ENCODE data around the gene XIST. TPM values are rescaled to one million over a fixed set of nuclear protein-coding genes. Genes with fewer than 3 reads are reported as not detected.

XIST gene
- total and polyA plus RNA-seq, 9 of the 15 experiments (the other 6 are each of a cell fraction or from before 2014, with no cell fraction given) = 22.4 to 160 (median 55.5) TPM

DNA sequence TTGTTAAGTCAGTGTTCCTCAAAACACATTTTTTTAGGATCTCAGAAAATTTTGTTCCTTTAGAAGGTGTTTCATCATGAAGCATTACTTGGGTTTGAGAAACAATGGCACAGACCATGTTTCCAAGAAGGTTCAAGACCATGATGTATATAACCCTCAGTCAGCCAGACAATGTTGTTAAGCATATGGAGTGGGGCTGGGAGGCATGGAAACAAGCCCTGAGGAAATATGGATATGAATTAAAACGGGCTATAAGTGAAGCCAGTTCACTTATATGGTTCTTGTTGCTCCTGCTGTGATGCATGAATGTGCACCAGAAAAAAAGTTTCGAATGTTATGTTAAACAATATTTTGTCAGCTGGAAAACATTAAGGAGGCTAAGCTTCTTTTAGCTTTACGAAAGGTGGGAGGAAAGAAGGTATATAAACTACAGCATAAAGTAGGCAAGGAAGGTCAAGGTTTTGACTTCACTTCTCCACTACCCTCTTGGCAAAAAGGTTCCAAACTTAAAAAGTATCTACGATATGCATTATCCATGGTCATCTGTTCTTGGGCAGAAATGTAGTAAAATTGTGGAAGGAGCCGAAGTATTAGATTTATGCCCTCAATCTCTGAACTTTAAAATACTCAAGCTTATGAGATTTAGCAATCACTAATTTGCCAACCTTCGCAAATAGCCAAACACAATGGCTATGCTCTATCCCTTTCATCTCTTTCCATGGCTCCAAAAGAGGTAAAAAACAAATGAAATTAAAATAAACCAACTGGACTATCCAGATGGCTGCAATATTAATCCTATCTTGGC is 12.2 kb downstream of the XIST start (continued):
- TF ChIP-seq ZNF316 (IDR thresholded peaks at IDR 0.05) (no peak), TARDBP (IDR thresholded peaks at IDR 0.05) (no peak)

DNA sequence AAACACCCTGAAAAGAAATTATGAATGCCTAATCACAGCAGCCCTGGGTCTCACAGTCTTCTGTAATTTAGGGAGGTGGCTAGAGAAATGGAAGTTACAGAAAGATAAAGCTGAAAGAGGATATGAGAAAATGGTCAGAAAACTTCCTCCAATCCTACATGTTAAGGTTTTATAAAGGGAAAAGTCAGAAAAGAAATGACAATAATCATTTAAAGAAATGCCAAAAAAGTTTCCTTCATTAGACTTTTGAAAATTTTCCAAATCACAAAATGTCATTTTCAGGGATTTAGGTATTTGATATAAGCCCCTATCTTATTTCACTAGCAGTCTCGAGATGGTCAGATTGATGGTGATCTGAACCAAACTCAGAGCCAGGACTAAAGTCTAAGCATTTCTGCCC is 13.4 kb downstream of the XIST start:
- no peak for FAIRE-seq
- peaks cover 32% of the 10 kb centered on the region; the same call in 1 of the 2 replicates for H4K20me1 ChIP-seq (replicated peaks; ENCODE audit: control insufficient read depth, insufficient read depth, low read length)
- ChIA-PET POLR2A (no interaction called here), CTCF (ENCODE audit: low intra/inter-chr PET ratio) (no interaction called here)
- DNase-seq (ENCODE audit: extremely low read depth in 1 of 4, low spot score in 3 of 4) = no peak
- intact Hi-C loops (cut with micrococcal nuclease) = no loop called here
- H3K4me1 ChIP-seq (replicated peaks in 1 of 2; ENCODE audit: control insufficient read depth in 2 of 2, insufficient read depth in 2 of 2, low read length in 2 of 2) = no peaks in the 10 kb centered on the region; a peak in 1 of 5 replicates
- H3K36me3 ChIP-seq (ENCODE audit: control insufficient read depth, insufficient read depth, low read length) = peaks cover 36% of the 10 kb centered on the region; the same call in 2 of the 3 replicates
- no peaks in the 10 kb centered on the region for H3K9me1 ChIP-seq (ENCODE audit: control insufficient read depth, insufficient read depth, low read length)
- 47% methylated on average over 1 of the region's 1 CpG for WGBS (ENCODE audit: insufficient coverage, low coverage, missing lambda C conversion rate)
- no peak for TF ChIP-seq RUNX1 (IDR thresholded peaks at IDR 0.05; ENCODE audit: low read depth)
- no peak overlapping the region for H2AFZ ChIP-seq (ENCODE audit: low read depth, low read length)
- in situ Hi-C loops (cut with MboI) = no loop called here
- BruUV-seq (replicated peaks) = no TSS peak
- peaks cover 96% of the 10 kb centered on the region for H3K79me2 ChIP-seq (ENCODE audit: control insufficient read depth, insufficient read depth, low read length)
- no peaks in the 10 kb centered on the region for H3K27me3 ChIP-seq (ENCODE audit: control insufficient read depth in 2 of 2, insufficient read depth in 2 of 2, low read length in 2 of 2)
- no peak overlapping the region for H3K4me2 ChIP-seq (ENCODE audit: insufficient read depth, low read length)
- no peak overlapping the region for H3K9ac ChIP-seq (ENCODE audit: insufficient read depth in 1 of 2, low read depth in 2 of 2, low read length in 2 of 2)
- H3K27ac ChIP-seq (ENCODE audit: extremely low read depth, low read depth, low read length) = no peak overlapping the region
- no peaks in the 10 kb centered on the region for H3K9me3 ChIP-seq (replicated peaks; ENCODE audit: control insufficient read depth, insufficient read depth, low read depth, low read length)
- ATAC-seq = no peak
- no peak overlapping the region for H3K4me3 ChIP-seq

DNA sequence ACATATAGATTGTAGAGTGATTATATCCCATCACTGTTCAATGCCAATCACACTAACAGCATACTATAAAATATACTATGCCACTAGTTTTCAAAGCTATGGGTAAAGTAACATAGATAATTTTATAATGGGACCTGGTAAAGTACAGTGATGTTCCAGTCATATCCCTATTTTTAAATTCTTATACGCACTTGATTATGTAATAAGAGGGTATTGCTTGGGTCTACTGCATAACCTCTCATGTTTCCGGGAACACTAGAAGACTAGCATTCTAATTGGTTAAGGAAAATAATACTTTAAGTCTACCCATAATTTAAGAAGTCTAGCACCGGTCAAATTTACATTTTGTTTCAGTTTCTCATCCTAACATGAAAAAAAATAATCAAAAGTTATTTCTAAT is 14.4 kb downstream of the XIST start:
- Histone ChIP-seq H3K9ac (ENCODE audit: insufficient read depth in 1 of 2, low read depth in 2 of 2, low read length in 2 of 2) (no peak overlapping the region), H3K79me2 (ENCODE audit: control insufficient read depth, insufficient read depth, low read length) (peaks cover 96% of the 10 kb centered on the region), H2AFZ (ENCODE audit: low read depth, low read length) (no peak overlapping the region), H3K36me3 (ENCODE audit: control insufficient read depth, insufficient read depth, low read length) (peaks cover 43% of the 10 kb centered on the region; the same call in 2 of the 3 replicates), H3K27ac (ENCODE audit: extremely low read depth, low read depth, low read length) (no peak overlapping the region), H3K4me3 (no peak overlapping the region), H3K4me1 (replicated peaks in 1 of 2; ENCODE audit: control insufficient read depth in 2 of 2, insufficient read depth in 2 of 2, low read length in 2 of 2) (no peaks in the 10 kb centered on the region), H4K20me1 (replicated peaks; ENCODE audit: control insufficient read depth, insufficient read depth, low read length) (peaks cover 26% of the 10 kb centered on the region; the same call in 1 of the 2 replicates), H3K27me3 (ENCODE audit: control insufficient read depth in 2 of 2, insufficient read depth in 2 of 2, low read length in 2 of 2) (no peaks in the 10 kb centered on the region), H3K9me3 (replicated peaks; ENCODE audit: control insufficient read depth, insufficient read depth, low read depth, low read length) (no peaks in the 10 kb centered on the region), H3K9me1 (ENCODE audit: control insufficient read depth, insufficient read depth, low read length) (no peaks in the 10 kb centered on the region), H3K4me2 (ENCODE audit: insufficient read depth, low read length) (no peak overlapping the region)
- TF ChIP-seq ZFP36 (IDR thresholded peaks at IDR 0.05; ENCODE audit: low read depth, low read length, partially characterized antibody) (no peak), DDX20 (tag; IDR thresholded peaks at IDR 0.05; ENCODE audit: low read depth) (no peak), NFIC (IDR thresholded peaks at IDR 0.05) (no peak), ZBTB26 (CRISPR knock-in tag; IDR thresholded peaks at IDR 0.05) (no peak), BMI1 (IDR thresholded peaks at IDR 0.05; ENCODE audit: low read length) (no peak)
- TF ChIP-seq, protein P1, sequence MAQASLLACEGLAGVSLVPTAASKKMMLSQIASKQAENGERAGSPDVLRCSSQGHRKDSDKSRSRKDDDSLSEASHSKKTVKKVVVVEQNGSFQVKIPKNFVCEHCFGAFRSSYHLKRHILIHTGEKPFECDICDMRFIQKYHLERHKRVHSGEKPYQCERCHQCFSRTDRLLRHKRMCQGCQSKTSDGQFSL (CRISPR knock-in tag; IDR thresholded peaks at IDR 0.05) = no peak
- TF ChIP-seq, protein P1 (tag; IDR thresholded peaks at IDR 0.05) = no peak
- CTCF ChIA-PET (ENCODE audit: low intra/inter-chr PET ratio) = no interaction called here
- in situ Hi-C loops (cut with MboI) (no loop called here), intact Hi-C loops (cut with micrococcal nuclease) (no loop called here)
- no peak for DNase-seq (ENCODE audit: extremely low read depth in 1 of 4, low spot score in 3 of 4)
- no peak for ATAC-seq
- 59% methylated on average over 3 of the region's 3 CpGs for WGBS (ENCODE audit: insufficient coverage, low coverage, missing lambda C conversion rate)
- no TSS peak for BruUV-seq (replicated peaks)
- POLR2A ChIA-PET = no interaction called here
- no peak for FAIRE-seq

Measured in K562 (cell line).